SKM-1 (cell line): Measurements from ENCODE around the gene IMMP2L.
"Not testable (repeated sequence)": the region's sequence is repeated elsewhere in the genome, so short reads cannot be mapped to it uniquely, and the experiment has no call there.

ENCODE experiments used
- DNase-seq: peaks from one replicate; lab custom pipeline; 2025; ENCODE audit not compliant: unreplicated experiment; lab: John Stamatoyannopoulos, UW

IMMP2L gene

DNA sequence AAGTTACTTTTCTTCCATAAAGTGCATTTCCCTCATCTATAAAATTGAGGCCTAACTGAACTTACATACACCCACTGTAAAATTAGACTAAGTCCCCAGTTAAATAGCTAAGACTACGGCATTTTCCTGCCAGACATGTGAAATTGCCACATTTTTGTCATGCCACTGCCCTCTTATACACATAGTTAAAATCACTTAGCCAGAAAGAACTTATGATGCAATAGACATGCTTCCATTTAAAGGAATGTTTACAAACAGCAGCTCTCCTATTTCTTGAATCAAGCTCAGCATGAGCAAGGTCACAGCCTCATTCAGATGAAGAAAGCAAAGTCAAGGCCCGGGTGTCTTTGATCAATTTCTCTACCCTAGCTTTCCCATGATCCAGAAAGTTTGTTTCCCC lies 295.7 kb downstream of the IMMP2L start:
- DNase-seq: no peak

DNA sequence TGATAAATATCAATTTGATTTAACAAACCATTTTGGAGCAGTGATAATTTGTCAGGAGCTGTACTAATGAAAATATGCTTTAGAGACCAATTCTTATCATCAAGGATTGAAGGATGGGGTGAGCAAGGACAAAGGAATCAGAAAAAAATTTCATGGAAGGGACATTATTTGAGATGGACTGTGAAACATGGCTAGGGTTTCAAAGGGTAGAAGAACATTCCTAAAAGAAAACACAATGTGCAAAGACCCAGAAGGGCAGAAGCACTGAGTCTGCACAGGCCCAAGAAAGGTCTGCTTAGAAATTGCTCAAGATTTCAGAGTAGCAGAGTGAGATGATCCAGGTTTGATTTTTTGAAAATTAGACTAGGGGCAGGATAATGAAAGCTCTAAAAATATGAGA lies 296.9 kb downstream of the IMMP2L start:
- no peak for DNase-seq

DNA sequence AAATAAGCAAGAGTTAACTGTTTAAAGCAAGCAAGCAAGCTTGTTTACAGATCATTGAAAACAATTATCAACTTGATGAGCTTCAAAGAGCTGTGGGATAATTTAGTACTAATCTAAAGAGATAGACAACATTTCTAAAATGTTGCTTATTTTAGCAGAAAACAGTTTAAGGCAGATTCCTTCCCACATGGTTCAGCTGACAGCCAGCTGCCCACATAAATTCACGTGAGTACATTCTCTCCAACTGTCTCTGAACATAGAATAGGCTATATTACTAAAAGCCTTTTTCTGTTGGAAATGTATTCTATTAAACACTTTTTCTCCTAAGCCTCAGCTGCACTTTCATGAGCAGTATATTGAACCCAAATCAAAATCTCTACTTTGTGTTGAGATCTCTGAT lies 297.3 kb downstream of the IMMP2L start:
- DNase-seq: no peak

DNA sequence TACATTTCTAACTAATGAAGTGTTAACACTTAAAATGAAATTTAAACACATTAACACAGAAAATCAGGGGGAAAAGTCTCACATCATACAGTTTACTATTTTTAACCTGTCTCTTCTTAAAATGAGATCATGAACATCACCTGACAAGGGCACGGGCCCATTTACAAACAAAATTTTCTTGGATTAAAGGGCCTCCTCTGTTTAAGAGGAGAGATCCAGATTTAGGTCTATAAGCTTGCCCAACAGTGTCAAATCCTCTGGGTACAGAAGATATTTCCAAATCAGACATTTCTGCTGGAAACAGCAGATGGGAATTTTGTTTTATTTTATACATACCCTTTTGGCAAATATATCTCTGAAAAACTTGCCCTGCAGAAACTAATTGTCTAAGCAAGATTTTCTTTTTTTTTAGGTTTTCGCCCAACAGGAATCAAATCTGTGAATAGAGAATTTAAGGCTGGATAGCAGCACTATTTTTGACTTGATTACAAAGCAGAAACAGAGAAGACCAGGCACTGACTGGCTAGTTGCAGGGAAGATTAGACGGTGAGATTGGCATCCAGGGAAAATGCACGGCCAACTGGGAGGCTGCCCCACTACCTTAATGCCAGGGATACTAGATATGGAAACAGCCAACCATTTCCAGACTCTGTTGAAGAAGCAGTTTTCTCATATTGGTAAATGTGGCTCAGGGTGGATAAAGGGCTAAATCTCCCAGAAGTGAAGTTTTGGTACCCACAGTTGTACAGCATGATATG lies 298.0 kb downstream of the IMMP2L start:
- DNase-seq: no peak

DNA sequence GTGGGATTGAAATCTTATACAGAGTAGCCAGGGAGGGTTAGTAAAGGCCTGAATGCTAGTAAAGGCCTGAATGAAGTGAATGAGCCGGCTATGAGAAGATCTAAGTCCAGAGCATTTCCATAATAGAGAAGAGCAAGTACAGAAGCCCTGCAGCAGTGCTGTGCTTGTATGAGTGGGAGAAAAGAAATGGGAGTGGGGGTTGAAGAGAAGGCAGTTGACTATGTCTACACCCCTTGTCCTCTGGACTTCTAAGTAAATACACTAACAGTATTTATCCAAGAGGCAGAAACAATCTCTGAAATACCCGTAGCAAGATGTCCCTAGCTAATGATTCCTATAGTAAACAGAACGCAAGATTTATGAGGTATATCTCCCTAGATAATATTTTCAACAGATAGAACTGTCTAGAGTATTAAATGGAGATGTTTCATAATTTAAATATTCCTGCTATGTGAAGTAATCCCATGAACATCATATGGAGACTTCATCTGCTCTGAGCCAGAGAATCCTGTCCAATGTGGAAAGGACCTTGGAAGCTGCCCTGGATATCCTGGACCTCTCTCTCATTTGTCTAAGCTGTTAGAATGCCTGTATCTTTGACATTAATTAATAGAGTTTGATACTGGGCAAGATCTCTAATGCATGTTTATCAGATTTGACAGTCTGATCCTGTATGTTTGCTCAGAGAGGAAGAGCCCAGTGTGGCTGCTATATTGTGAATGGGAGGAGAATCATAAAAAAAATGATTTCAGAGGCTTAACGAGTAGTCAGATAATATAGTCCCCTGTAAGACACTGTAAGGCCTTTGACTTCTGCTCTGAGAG lies 299.8 kb downstream of the IMMP2L start:
- DNase-seq: no peak

DNA sequence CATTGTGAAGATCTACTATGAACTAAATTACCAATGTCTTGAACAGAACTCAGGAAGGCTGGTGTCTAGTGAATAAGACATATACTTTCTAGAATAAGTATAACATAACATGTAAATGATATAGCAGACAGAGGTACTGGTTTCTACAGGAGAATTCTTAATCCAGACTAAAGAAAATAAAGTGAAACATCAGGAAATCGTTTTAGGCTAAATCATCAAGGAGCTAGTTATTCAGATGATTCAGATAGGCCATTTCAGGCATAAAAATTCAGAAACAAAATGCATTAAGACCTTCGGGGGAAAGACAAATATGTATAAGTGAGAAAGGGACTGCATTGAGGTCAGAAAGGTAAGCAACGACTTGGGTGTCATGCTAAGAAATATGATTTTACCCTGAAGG lies 300.8 kb downstream of the IMMP2L start:
- no peak for DNase-seq

DNA sequence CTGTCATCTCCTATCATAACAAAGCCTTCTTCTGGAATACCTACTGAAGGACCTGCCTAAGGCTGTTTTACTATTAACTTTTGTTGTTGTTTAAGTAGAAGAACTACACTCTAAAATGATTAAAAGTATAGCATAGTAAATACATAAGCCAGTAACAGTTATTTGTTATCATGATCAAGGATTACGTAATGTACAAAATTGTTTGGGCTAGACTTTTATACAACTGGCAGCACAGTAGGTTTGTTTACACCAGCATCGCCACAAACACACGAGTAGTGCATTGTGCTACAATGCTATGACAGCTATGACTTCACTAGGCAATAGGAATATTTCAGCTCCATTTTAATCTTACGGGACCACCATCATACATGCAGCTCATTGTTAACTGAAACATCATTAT lies 302.3 kb downstream of the IMMP2L start:
- DNase-seq: no peak

DNA sequence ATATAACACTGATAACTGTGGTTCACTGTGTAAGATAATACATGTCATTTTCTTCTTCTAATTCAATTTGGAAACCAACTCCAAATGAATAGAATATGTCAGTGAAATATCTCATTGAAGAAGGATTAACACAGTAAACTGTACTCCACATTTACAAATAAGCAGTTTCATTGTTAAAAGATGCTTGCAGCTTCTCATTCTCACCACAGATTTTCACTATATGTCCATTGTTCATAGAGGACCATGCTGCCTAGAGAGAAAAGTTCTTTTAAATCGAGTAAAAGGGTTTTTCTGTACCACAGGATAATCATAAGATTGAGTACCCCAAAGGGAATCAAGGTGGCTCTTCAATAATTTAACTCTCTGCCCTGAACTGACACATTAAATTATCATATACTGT lies 305.9 kb downstream of the IMMP2L start:
- no peak for DNase-seq

DNA sequence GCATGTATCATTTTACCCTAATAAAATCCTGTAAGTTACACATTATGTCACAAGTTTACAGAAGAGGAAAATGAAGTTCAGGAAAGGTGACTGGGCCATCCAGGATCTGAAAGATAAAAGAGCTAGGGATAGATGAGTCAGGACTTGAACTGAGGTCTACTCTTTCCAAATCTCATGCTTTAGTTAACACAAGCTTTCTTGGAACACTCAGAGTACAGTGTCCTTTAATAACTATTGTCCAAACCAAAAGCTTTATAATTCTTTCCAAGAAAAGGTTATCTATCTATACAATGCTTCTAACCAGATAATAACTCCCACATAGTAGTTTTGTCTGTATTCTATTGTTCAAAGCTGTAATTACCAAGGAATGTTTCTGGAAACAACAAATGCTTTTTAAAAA lies 306.7 kb downstream of the IMMP2L start:
- DNase-seq: no peak

DNA sequence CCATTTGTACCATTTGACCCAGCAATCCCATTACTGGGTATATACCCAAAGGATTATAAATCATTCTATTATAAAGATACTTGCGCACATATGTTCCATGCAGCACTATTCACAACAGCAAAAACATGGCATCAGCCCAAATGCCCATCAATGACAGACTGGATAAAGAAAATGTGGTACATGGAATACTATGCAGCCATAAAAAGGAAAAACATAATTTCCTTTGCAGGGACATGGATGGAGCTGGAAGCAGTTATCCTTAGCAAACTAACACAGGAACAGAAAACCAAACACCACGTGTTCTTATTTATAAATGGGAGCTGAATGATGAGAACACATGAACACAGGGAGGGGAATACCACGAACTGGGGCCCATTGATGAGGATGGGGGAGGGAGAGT lies 310.9 kb downstream of the IMMP2L start:
- not testable (repeated sequence) for DNase-seq

DNA sequence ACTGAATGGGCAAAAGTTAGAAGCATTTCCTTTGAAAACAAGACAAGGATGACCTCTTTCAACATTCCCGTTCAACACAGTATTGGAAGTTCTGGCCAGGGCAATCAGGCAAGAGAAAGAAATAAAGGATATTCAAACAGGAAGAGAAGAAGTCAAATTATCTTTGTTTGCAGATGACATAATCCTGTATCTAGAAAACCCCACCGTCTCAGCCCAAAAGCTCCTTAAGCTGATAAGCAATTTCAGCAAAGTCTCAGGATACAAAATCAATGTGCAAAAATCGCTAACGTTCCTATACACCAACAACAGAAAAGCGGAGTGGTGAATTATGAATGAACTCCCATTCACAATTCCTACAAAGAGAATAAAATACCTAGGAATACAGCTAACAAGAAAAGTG lies 312.5 kb downstream of the IMMP2L start:
- not testable (repeated sequence) for DNase-seq

DNA sequence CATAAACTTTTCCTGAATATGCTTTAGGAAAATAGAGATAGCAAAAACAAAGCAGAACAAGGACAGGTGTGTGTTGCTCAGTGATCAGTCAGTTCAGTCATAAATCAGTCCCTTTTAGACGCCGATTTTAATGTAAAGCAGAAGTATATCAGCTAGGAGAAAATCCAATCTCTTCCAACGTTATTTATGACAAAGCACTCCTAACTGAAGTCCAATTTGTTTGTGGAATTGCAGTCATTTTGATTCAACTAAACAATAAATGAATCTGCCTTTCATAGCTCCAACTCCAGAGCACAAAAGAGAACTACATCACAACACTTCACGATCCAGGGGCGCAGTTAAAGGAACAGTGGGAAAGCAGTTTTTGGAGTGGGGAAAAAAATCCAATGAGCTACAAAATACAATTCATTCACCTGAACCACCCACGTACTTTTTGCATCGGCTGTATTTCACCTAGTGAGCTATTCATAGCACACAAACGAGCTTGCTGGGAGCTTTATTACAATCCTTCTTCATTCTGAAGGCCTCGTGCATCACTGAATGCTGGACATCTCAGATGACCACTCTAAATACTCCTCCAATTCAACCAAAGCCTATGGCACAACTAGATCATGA lies 320.0 kb downstream of the IMMP2L start:
- DNase-seq: no peak

DNA sequence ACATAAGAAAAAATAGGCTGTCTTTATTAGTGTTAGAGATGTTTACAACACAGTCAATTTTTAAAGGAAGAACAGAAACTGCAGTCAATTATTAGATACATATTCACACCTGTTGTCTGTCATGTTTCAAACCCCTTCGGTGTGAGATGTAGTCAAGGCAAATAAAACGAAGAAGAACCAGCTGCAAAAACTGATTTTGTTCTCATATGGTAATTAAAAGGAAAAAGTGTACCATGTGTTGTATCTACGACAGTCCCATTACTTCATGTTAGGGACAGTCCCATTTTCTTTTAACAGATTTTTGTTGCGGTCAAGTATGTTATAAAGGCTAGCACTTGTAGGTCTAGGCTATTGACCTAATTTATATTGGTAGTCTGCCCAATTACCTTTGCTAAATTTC lies 321.9 kb downstream of the IMMP2L start:
- DNase-seq: no peak

DNA sequence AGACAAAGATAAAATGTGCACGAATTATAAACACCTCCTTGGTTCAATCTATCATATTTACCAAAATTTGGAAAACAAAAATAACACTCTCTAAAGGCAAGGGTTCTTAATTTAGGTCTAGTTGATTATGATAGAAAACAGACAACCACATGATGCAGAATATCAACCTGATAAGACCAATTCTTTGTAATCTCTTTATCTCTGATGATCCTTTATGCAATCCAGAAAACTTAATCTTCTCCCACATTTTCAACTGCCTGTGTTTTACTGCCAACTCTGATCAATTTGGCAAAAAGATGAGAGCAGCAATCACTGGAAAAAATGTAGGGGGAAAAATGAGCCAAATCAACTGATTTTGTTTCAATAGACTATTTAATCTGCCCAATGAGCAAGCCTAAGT lies 322.9 kb downstream of the IMMP2L start:
- no peak for DNase-seq

DNA sequence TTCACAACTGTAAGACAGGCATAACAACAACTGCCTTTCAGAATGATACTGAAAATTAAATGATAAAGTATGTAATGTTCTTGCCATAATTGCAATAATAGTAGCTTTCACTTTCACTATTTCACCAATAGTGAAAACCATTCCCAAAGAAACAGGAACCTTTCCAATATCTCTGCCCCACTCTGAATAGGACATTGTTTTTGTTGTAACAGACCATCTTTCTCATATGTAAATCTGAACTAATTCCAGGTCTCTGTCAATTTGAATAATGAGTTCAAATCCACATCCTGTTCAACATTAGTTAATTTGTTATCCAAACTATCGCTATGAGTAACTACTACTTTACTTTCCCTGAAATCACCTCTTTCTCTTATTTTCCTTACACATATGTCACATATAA lies 323.4 kb downstream of the IMMP2L start:
- DNase-seq: no peak

DNA sequence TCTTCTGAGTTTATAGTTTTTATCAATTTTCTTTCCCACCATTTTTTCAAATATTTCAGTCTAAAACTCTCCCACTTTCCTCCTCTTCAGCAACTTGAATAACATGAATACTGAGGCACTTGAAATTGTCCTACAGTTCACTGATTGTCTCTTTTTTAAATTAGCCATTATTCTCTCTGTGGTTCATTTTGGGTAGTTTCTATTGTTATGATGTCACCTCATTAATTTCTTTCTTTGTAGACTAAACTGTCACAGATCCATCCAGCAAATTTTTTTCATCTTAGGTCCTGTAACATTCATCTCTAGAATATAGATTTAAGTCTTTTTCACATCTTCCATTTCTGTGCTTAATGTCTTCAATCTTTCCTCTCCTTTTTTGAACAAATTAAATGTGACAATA lies 326.6 kb downstream of the IMMP2L start:
- DNase-seq: no peak

DNA sequence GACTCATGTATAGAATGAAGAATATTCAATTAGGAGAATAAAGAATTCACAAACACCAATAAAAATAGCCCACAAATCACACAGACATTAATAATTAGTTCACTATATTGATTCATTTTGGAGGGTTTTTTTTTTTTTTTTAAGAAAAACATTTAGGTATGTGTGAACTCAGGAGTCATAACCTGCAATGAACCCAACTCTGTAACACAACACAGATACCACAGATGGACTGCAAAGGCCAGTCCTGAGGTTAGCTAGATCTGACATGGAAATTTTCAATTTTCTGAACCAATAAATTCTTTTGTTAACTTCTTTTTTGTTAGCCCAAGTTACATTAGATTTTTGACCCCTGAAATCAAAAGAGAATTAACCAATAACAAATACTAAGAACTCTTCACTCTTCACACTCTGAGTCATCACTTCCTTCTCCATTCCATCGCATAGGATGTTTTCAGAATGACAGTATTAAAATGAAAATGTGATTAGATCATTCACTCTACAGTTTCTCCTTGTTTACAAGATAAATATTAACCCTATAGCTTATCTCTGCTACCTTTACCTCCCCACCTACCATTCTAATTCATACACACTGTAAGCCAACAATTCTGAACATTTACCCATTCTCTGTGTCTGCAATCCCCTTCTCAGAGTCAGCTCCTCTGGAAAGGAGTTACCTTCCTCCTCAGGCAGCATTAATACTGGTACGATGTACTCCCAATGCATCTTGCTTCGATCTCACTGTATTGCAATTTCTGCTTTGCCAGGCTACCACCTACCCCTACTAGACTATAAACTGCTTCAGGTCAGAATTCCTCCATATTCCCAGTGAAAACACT lies 329.8 kb downstream of the IMMP2L start:
- no peak for DNase-seq

DNA sequence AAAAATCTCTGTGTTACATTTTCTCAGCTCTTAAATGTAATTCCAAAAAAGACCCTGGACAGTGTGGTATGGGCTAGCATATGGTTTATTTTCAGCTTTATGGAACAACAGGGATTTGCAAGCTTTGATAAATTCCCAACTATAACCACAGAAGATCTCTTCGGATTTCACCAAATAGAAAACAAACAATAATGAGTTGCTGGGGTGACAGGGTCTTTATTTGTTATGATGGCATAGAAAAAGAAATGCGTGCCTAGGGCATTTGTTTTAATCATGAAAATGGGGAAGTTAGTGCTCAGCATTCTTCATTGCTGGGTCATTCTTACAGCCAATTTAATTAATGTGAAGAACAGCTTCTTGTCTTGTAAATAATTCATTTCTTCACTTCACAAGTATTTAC lies 332.4 kb downstream of the IMMP2L start:
- no peak for DNase-seq

DNA sequence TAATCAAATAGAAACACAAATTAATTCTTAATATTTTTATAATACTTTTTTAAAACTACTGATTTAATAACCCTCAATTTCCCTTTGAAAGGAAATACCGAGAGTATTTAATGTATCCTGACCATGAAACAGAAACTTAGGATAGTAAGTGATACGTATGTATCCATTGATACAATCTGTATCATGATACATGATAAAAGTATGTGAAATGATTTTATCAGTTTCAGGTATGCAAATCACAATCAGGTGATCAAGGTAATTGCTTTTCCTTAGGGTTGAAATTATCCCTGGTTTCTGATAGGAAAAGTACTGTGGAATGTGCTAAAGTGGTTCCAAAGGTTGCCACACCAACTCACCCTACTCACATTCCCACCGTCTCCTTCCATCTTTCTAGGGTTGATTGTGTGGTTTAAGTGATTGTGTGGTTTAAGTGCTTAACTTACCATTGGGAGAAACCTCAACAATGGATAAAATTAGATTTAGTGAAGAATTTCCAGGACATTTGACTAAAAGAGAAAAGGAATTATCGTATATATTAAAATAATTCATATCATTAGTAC lies 333.0 kb downstream of the IMMP2L start:
- DNase-seq: no peak

DNA sequence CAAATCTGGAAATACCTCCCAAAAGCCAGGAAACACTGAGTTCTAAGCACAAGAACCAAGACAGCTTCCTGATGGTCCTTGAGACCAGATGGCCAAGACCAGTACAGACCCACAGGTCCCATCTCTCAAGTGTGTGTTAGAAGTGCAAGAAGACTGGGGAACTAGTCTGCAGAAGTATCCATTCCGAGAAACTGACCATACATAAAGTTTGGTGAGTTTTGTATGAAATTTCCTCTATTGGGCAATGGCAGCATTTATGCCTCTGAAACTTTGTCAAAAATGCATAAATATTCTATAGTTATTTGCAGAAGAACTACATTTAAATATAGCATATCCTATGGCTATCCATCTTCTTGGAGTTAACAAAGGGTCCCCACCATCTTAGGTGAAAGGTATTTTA lies 333.9 kb downstream of the IMMP2L start:
- DNase-seq: no peak

DNA sequence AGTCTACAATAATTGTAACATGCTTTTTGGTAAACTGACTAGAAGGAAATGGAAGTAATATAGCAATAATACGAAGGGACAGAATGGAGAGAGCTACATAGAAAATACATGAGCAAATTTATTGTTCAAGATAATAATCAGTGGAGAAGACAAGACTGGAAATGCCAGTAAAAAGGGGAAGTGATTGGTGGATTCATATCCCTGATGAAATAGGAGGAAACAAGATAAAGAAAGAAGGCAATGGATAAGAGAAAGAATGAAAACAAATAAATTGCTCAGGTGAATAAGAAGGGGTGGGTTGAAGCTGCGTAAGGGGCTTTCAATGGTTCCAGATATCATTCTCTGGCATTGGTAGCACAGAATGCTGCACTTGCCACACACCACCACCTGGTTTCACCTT lies 335.5 kb downstream of the IMMP2L start:
- DNase-seq: no peak
